PC-3 (cell line): ENCODE data around the gene CD320. TPM values are rescaled to one million over a fixed set of nuclear protein-coding genes. Genes with fewer than 3 reads are reported as not detected.
A peak's percentile ranks its signal among the peaks of the same experiment; 100 is the strongest.

Experiments
- ATAC-seq: fragments of 200-7000 bp; cut with Tn5 transposase; 2 replicates; pipeline ENCODE4 v1.9.1; 2020; ENCODE audit warnings: mild to moderate bottlenecking, moderate library complexity
- Bru-seq: library from RNA; stranded (reverse); fragments of 400-500 nt; gene quantifications from one replicate; lab custom pipeline; 2021; lab: Mats Ljungman, UMichigan
- BruChase-seq, 2 experiments: library from RNA; stranded (reverse); fragments of 400-500 nt; gene quantifications; one replicate each; lab custom pipeline; 2021; lab: Mats Ljungman, UMichigan
- BruUV-seq: library from RNA; stranded (reverse); fragments of 400-500 nt; replicated peaks from 2 replicates; lab custom pipeline; 2021; lab: Mats Ljungman, UMichigan
- CTCF ChIA-PET: fragments of 300-600 bp; sonication (Branson Sonifier 250); formaldehyde crosslinking; loops from one replicate; lab custom pipeline; 2022; ENCODE audit warnings: antibody characterized with exemption; lab: Charles Lee
- POLR2A ChIA-PET: fragments of 300-600 bp; sonication (Branson Sonifier 250); formaldehyde crosslinking; loops from one replicate; lab custom pipeline; 2022; ENCODE audit warnings: antibody characterized with exemption; ENCODE audit not compliant: unreplicated experiment; lab: Charles Lee
- DNase-seq: peaks from one replicate; pipeline ENCODE4 v3.0.0-alpha.2; 2015
- H2AFZ ChIP-seq: fragments of 300-600 bp; sonication (generic); 2 replicates; pipeline ENCODE4 v1.6.0; 2016; ENCODE audit warnings: antibody characterized with exemption, low read length
- H3F3A ChIP-seq: fragments of 300-600 bp; sonication (generic); one replicate; pipeline ENCODE4 v1.6.0; 2017; ENCODE audit warnings: antibody characterized with exemption, low read length, control low read depth, mild to moderate bottlenecking; ENCODE audit not compliant: unreplicated experiment
- H3K27ac ChIP-seq: fragments of 300-600 bp; sonication (generic); 2 replicates; pipeline ENCODE4 v1.5.1; 2016; ENCODE audit warnings: mild to moderate bottlenecking, low read length
- H3K27me3 ChIP-seq: fragments of 300-600 bp; sonication (generic); 2 replicates; pipeline ENCODE4 v1.6.1; 2016; ENCODE audit warnings: low read length, mixed read lengths
- H3K36me3 ChIP-seq: fragments of 300-600 bp; sonication (generic); 2 replicates; pipeline ENCODE4 v1.6.1; 2016; ENCODE audit warnings: low read depth, mixed run types, low read length, mixed read lengths
- H3K4me1 ChIP-seq: fragments of 300-600 bp; sonication (generic); 2 replicates; pipeline ENCODE4 v1.5.1; 2016; ENCODE audit warnings: low read length; ENCODE audit not compliant: insufficient read depth
- H3K4me2 ChIP-seq: fragments of 300-600 bp; sonication (generic); 2 replicates; pipeline ENCODE4 v1.6.0; 2016; ENCODE audit warnings: low read length
- H3K4me3 ChIP-seq: fragments of 300-600 bp; sonication (generic); 2 replicates; pipeline ENCODE4 v1.5.1; 2016; ENCODE audit warnings: mild to moderate bottlenecking, low read length, mixed read lengths
- H3K79me2 ChIP-seq: fragments of 300-600 bp; sonication (generic); 2 replicates; pipeline ENCODE4 v1.6.1; 2017; ENCODE audit warnings: low read length, mixed read lengths
- H3K9ac ChIP-seq: fragments of 300-600 bp; sonication (generic); 2 replicates; pipeline ENCODE4 v1.6.0; 2016; ENCODE audit warnings: mild to moderate bottlenecking, low read length
- H3K9me2 ChIP-seq: fragments of 300-600 bp; sonication (generic); replicated peaks from 2 replicates; pipeline ENCODE4 v1.6.1; 2016; ENCODE audit warnings: mixed run types, low read length, mixed read lengths
- H3K9me3 ChIP-seq: fragments of 300-600 bp; sonication (generic); 2 replicates; pipeline ENCODE4 v1.6.1; 2016; ENCODE audit warnings: low read length, mixed read lengths
- H4K20me1 ChIP-seq: fragments of 300-600 bp; sonication (generic); 2 replicates; pipeline ENCODE4 v1.6.1; 2016; ENCODE audit warnings: low read length, mixed read lengths
- EZH2 ChIP-seq: fragments of 300-600 bp; sonication (generic); IDR thresholded peaks from one replicate; pipeline ENCODE4 v1.6.1; 2017; ENCODE audit warnings: antibody characterized with exemption, mild to moderate bottlenecking, low read length; ENCODE audit not compliant: unreplicated experiment
- EZH2phosphoT487 ChIP-seq: fragments of 300-600 bp; sonication (generic); IDR thresholded peaks from 2 replicates; pipeline ENCODE4 v1.6.1; 2018; ENCODE audit warnings: mild to moderate bottlenecking, antibody characterized with exemption, low read length, borderline replicate concordance
- intact Hi-C: fragments of 100-400 bp; cut with micrococcal nuclease; formaldehyde crosslinking; loops from 2 replicates; pipeline ENCODE4 v1.9.0; 2023
- long read RNA-seq: library from polyadenylated mRNA; unstranded; transcript quantifications from one replicate; pipeline ENCODE4 v2.0.0, GENCODE V29; 2021; ENCODE audit not compliant: unreplicated experiment
- total RNA-seq: library from RNA; depleted of rRNA; stranded (reverse); fragments of >200 nt; gene quantifications from 2 replicates; pipeline ENCODE4 v1.2.3, GENCODE V29; 2014; rRNA removed
- TF ChIP-seq, protein P1 (sequence below): fragments of 300-600 bp; sonication (generic); conservative IDR thresholded peaks from 2 replicates; pipeline ENCODE4 v1.5.1; 2017; ENCODE audit warnings: antibody characterized with exemption, low read depth, mild to moderate bottlenecking, low read length

The CD320 gene
- 217 and 221 TPM in 2 replicates for total RNA-seq
- Bru-seq, nascent RNA, result percentile 74 among the genes with signal in this experiment
- percentile 88 among the genes with signal in this experiment for BruChase-seq, experiment 1, labeled RNA remaining after a 6-hour chase
- percentile 82 among the genes with signal in this experiment for BruChase-seq, experiment 2, labeled RNA remaining after a 2-hour chase
- long read RNA-seq, transcript CD320-201 (5 exons, 1,250 nt), result major isoform, 289 of 360 reads
- long read RNA-seq, transcript CD320-202 (4 exons, 1,119 nt), result minor isoform, 9 of 360 reads
- long read RNA-seq, partial matches to known transcripts, result 15 of 360 reads
- long read RNA-seq, other reads (novel, unspliced or antisense), result 43 of 360 reads

DNA sequence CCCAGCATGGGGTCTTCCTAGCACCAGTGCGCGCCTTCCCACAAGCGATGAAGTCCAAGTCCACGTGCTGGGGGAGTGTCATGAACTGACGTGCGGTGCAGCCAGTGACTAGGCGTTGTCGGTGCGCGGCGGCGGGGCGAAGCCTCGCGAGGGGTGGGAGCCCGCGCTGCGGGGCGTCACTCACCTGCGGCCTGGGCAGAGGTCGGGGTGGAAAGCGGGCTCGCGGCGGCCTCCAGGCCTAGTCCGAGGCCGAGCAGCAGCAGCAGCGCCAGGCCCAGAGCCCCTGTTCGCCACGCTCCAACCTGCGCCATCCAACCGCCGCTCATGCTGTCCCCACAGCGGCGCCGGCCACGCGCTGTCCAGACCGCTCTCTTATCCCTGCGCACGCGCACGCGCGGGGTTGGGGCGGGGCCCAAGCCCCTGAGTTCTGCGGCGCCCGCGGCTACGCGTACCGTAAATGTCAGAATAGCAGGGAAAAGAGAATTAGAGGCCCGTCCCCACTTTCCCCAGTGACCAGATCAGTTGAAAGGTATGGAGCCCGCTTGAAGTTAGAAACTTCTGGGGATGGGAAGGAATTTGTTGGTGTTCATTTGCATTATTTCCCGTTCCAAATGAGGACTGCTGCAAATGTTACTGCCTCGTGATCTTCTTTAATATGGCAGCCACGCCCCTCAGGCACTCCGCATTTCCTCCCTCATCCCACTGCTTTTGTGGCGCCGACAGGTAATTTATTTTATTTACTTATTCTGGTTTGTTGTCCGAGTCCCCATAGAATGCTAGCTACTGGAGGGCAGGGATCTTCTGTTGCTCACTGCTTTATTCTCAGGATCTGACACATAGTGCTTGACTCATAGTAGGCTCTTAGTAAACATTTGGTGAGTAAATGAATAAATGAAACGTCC is at the start of gene CD320:
CD320 (minus strand) TSS at position 394 of the 902 bp plus-strand sequence; CDS start at position 326, 68 bp downstream.
- Histone ChIP-seq H3K36me3 (peaks cover 13% of the 10 kb centered on the region; the same call in 1 of the 2 replicates), H4K20me1 (no peaks in the 10 kb centered on the region), H3K27ac (peak within 1 kb of the TSS; percentile 79), H3K27me3 (no peaks in the 10 kb centered on the region), H3K9me3 (no peaks in the 10 kb centered on the region), H3K4me3 (peak within 1 kb of the TSS; percentile 77), H3F3A (peaks cover 11% of the 10 kb centered on the region), H3K4me1 (peaks cover 44% of the 10 kb centered on the region), H3K79me2 (peaks cover 30% of the 10 kb centered on the region), H3K9ac (peak within 1 kb of the TSS; percentile 88), H3K4me2 (peak within 1 kb of the TSS; percentile 91), H2AFZ (peak within 1 kb of the TSS; percentile 62), H3K9me2 (no peaks in the 10 kb centered on the region)
- intact Hi-C loops, result no loop called here
- ATAC-seq (peak; percentile 84), DNase-seq (peak; percentile 96)
- BruUV-seq, result TSS peak; percentile 68
- POLR2A ChIA-PET, result no interaction called here
- CTCF ChIA-PET, result interaction anchor here (0.5 to 1.0 kb wide), 2 partner anchors 27 to 211 kb away, joined by 3 to 5 read pairs; no protein-coding TSS in a partner anchor
- TF ChIP-seq, protein P1, sequence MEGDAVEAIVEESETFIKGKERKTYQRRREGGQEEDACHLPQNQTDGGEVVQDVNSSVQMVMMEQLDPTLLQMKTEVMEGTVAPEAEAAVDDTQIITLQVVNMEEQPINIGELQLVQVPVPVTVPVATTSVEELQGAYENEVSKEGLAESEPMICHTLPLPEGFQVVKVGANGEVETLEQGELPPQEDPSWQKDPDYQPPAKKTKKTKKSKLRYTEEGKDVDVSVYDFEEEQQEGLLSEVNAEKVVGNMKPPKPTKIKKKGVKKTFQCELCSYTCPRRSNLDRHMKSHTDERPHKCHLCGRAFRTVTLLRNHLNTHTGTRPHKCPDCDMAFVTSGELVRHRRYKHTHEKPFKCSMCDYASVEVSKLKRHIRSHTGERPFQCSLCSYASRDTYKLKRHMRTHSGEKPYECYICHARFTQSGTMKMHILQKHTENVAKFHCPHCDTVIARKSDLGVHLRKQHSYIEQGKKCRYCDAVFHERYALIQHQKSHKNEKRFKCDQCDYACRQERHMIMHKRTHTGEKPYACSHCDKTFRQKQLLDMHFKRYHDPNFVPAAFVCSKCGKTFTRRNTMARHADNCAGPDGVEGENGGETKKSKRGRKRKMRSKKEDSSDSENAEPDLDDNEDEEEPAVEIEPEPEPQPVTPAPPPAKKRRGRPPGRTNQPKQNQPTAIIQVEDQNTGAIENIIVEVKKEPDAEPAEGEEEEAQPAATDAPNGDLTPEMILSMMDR, result no peak
- TF ChIP-seq EZH2phosphoT487 (no peak), EZH2 (no peak)

GRCh38 chr19:8357007-8357521 is 48.9 kb upstream of the CD320 start:
- peaks cover 4% of the 10 kb centered on the region for H3F3A ChIP-seq
- no peaks in the 10 kb centered on the region for H3K79me2 ChIP-seq
- no peak overlapping the region for H2AFZ ChIP-seq
- intact Hi-C loops, result loop anchor here (10.0 kb wide), 1 partner anchor 228 kb away; no protein-coding TSS in a partner anchor
- H3K9me3 ChIP-seq, result no peaks in the 10 kb centered on the region
- TF ChIP-seq, protein P1, result no peak
- no peak for TF ChIP-seq EZH2phosphoT487
- TF ChIP-seq EZH2, result no peak
- no peaks in the 10 kb centered on the region for H3K27me3 ChIP-seq
- no peaks in the 10 kb centered on the region for H3K9me2 ChIP-seq
- H4K20me1 ChIP-seq, result 0 out of 2 replicates have a peak, but pooled peaks cover 5% of the 10 kb centered on the region
- H3K36me3 ChIP-seq, result no peaks in the 10 kb centered on the region
- H3K4me1 ChIP-seq, result peaks cover 25% of the 10 kb centered on the region
- ChIA-PET POLR2A (no interaction called here), CTCF (no interaction called here)
- BruUV-seq, result no TSS peak
- DNase-seq, result no peak
- H3K9ac ChIP-seq, result no peak overlapping the region
- no peak for ATAC-seq
- H3K4me3 ChIP-seq, result no peak overlapping the region
- H3K4me2 ChIP-seq, result no peak overlapping the region
- H3K27ac ChIP-seq, result no peak overlapping the region
